Activated CD8-positive, alpha-beta memory T cell treated with anti-CD3 and anti-CD28 coated beads for 36 hours (primary cell): ENCODE measurements around the gene PHETA2. TPM values are rescaled to one million over a fixed set of nuclear protein-coding genes. Genes with fewer than 3 reads are reported as not detected.

Experiments
- CTCF ChIA-PET: fragments of 350-600 bp; sonication (Branson Sonifier 250); formaldehyde crosslinking; loops from one replicate; lab custom pipeline; 2021; ENCODE audit warnings: antibody characterized with exemption; lab: Charles Lee
- POLR2A ChIA-PET: fragments of 350-600 bp; sonication (Branson Sonifier 250); formaldehyde crosslinking; loops from one replicate; lab custom pipeline; 2021; ENCODE audit warnings: antibody characterized with exemption; lab: Charles Lee
- total RNA-seq, 2 experiments: library from RNA; stranded (reverse); gene quantifications; one replicate each; pipeline ENCODE4 v1.2.3, GENCODE V29; 2021

PHETA2 gene, protein sequence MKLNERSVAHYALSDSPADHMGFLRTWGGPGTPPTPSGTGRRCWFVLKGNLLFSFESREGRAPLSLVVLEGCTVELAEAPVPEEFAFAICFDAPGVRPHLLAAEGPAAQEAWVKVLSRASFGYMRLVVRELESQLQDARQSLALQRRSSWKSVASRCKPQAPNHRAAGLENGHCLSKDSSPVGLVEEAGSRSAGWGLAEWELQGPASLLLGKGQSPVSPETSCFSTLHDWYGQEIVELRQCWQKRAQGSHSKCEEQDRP
- total RNA-seq = 1 to 10 TPM; 3.0 to 3.2 TPM

DNA sequence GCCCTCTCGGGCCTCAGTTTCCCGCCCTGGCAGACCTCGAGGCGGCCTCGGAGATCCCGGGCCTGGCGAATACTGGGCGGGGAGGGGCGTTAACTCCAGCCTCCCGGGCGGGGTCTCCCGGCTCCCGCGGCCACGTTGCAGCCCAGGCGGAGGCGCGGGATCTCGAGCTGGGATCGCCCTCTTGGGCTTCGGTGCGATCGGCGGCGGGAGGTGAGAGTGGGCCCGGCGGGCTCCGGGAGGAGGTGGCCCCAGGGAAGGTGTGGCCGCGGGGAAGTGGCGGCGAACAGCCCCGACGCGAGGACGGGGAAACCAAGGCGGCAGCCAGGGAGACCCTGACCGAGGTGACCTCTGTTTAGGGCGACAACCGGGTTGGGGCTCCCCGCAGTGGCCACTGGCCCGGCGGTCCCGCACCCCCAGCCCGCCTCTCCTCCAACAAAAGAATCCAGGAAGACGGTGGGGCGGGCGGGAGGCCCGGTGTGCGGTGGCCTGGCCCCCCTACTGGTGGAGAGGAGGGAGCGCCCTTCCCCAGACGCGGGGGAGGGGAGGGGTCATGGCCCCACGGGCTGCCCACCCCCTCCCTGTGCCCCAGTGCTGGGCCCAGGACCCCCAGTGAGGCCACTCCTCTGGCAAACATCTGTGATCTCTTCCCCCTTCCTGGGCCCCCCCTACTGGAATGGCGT lies at the start of gene PHETA2:
TSS of gene PHETA2 (plus strand) at position 117 of the 680 bp plus-strand sequence. CDS start 3,046 bp downstream, outside the sequence.
- CTCF ChIA-PET = interaction anchor here (1.1 kb wide), 1 partner anchor 8 kb away, joined by 3 read pairs; no protein-coding TSS in a partner anchor

DNA sequence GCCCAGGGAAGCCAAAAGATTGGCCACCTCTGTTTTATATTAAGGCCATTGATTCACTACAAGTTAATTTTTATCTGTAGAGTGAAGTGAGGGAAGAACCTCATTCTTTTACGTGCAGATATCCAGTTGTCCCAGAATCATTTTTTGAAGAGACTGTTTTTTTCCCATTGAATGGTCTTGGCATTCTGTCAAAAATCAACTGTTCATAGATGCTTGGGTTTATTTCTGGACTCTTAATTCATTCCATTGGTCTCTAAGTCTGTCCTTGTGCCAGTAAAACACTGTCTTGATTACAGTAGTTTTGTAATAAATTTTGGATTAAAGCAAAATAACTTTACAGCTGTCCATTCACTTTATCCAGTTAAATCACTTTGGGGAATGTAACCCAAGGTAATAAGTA lies 48.6 kb upstream of the PHETA2 start:
- POLR2A ChIA-PET = interaction anchor here (0.9 kb wide), 1 partner anchor 65 kb away, joined by 3 read pairs; the partner anchor contains the start of gene NDUFA6

More for the DNA sequence above, at the start of gene PHETA2:
- POLR2A ChIA-PET = interaction anchor here (1.0 kb wide), 1 partner anchor 17 kb away, joined by 3 read pairs; no protein-coding TSS in a partner anchor

DNA sequence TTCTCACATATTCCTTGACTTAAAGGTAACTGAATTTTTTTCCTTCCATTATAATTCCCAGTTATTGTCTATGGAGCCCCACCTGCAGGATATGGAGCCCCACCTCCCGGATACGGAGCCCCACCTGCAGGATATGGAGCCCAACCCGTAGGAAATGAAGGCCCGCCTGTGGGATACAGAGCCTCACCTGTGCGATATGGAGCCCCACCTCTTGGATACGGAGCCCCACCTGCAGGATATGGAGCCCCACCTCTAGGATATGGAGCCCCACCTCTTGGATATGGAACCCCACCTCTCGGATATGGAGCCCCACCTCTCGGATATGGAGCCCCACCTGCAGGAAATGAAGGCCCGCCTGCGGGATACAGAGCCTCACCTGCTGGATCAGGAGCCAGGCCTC lies 47.3 kb upstream of the PHETA2 start:
- CTCF ChIA-PET = no interaction called here
- POLR2A ChIA-PET = no interaction called here

More for the DNA sequence above, 48.6 kb upstream of the PHETA2 start:
- CTCF ChIA-PET = no interaction called here

DNA sequence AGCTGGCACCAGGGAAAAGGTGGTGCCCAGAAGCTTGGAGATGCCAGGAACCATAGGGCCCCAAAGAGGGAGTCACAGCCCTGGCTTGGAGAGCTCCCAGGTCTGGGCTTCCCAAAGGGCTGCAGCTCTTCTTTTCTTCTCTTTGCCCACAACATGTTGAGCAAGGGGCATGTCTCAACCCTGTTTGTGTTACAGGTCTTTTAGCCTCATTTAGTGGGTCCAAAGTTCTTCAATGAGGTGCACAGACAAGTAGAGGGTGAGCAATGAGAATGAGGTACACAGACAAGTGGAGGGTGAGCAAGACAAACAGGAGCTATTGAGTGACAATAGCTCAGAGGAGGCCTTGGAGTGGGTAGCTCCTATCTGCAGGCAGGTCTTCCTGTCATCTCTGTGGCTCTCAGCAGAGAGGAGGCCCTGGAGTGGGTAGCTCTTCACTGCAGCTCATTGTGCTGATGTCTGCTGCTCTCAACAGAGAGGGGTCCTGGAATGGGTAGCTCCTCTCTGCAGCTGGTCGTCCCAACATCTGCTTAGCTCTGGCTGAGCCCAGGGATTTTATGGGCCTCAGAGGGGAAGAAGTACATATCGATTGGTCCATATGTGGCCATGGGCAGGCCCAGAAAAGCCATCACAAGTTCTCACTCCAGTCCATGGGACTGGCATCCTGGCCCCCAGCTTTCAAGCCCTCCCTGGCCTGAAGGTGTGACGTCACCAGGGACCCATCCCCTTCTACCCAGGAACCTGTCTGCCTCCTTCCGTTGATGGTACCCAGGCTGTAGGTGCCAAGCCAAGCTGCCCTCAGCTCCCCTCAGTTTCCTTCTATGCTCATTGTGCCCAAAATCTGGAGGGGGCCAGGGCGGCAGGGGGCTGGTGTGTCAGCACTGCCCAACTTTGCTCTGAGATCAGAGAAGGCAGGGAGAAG lies 40.5 kb upstream of the PHETA2 start:
- CTCF ChIA-PET = interaction anchor here (1.6 kb wide), 1 partner anchor 410 kb away, joined by 3 read pairs; no protein-coding TSS in a partner anchor
- POLR2A ChIA-PET = interaction anchor here (0.5 to 0.6 kb wide), 2 partner anchors 15 to 90 kb away, joined by 3 to 5 read pairs; no protein-coding TSS in a partner anchor

DNA sequence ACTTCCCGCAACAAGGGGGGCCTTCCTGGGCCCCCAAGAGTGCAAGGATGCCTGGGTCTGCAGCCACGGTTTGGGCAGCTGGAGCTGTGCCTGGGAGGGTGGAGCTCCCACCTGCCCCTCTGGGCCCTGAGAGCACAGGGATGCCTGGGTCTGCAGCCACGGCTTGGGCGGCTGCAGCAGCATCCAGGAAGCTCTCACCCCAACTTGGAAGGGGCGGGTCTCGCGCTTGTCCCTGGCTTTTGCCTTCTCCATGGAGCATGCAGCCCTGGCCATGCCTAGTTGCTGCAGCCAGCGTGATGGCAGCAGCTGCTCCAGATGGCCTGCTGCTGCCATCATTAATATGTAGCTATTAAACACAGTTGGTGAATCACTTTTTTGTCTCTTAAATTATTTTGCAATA lies 38.8 kb upstream of the PHETA2 start:
- POLR2A ChIA-PET = no interaction called here
- CTCF ChIA-PET = no interaction called here

DNA sequence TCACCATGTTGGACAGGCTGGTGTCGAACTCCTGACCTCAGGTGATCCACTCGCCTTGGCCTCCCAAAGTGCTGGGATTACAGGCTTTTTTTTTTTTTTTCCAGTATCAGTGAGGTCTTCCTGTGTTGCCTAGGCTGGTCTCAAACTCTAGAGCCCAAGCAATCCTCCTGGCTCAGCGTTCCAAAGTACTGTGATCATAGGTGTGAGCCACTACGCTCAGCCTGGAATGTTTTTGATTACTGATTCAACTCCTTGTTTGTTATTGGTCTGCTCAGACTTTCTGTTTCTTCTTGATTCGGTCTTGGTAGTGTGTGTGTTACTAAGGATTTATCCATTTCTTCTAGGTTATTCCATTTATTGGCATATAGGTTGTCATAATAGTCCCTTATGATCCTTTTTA lies 34.8 kb upstream of the PHETA2 start:
- CTCF ChIA-PET = no interaction called here
- POLR2A ChIA-PET = no interaction called here

DNA sequence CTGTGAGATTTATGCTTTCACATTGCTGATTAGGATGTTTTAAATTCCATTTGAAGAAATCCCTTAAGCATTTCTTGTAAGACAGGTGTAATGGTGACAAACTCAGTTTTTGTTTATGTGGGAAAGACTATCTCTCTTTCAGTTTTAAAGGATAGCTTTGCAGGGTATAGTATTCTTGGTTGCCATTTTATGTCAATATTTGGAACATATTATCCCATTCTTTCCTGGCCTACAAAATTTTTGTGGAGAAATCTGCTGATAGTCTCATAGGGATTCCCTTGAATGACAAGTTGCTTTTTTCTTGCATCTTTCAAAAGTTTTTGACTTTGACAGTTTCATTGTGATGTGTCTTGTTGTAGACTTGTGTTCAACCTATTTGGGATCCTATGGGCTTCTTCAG lies 32.3 kb upstream of the PHETA2 start:
- POLR2A ChIA-PET = no interaction called here
- CTCF ChIA-PET = no interaction called here

DNA sequence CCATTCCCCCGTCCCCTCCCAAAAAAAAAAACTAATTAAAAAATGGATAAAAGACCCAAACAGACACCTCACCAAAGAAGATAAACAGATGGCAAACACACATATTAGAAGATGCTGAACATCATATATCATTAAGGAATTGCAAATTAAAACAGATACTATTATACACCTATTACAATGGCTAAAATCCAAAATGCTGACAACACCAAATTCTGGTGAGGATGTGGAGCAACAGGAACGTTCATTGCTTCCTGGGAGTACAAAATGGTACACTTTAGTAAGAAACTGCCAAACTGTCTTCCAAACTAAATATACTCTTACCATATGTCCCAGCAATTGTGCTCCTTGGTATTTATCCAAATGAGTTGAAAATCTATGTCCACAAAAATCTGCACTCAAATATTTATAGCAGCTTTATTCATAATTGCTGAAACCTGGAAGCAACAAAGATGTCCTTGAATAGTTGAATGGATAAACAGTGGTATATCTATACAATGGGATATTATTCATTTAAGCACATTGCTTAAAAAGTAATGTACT lies 23.3 kb upstream of the PHETA2 start:
- CTCF ChIA-PET = no interaction called here
- POLR2A ChIA-PET = no interaction called here

DNA sequence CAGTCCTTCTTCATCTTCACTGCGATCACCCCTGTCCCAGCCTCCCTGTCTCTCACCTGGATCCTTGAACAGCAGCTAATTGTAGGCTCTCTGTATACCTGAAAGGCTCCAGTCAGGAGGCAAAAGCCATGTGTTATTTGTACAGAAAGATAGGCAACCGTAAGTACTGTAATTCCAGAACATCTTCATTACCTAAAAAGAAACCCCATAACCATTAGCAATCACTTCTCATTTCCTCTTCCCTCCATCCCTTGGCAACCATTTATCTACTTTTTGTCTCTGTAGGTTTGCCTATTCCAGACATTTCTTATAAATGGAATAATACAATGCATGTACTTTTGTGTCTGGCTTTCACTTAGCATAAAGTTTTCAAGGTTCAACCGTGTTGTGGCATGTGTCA lies 21.3 kb upstream of the PHETA2 start:
- CTCF ChIA-PET = no interaction called here
- POLR2A ChIA-PET = no interaction called here

DNA sequence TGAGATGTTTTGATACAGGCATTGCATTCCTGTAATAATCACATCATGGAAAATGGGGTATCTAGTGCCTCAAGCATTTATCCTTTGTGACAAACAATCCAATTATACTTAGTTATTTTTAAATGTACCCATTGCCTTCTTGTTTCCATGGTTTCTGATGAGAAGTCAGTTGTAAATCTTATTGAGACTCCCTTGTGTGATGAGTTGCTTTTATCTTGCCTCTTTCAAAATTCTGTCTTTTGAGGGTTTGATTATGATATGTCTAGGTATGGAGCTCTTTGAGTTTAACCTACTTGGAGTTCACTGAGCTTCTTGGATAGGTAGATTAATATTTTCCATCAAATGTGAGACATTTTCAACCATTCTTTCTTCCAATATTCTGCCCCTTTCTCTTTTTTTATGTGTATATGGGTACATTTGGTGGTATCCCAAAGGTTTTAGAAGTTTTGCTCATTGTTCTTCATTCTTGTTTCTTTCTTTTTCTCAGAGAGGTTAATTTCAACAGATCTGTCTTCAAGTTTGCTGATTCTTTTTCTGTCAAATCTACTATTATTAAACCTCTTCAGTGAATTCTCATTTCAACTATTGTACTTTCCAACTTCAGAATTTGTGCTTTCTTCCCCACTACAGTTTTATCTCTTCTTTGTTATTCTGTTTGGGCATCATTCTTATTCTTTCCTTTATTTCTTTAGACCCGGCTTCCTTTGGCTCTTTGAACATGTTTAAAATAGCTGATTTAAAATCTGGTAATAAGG lies 17.1 kb upstream of the PHETA2 start:
- ChIA-PET CTCF (no interaction called here), POLR2A (no interaction called here)

DNA sequence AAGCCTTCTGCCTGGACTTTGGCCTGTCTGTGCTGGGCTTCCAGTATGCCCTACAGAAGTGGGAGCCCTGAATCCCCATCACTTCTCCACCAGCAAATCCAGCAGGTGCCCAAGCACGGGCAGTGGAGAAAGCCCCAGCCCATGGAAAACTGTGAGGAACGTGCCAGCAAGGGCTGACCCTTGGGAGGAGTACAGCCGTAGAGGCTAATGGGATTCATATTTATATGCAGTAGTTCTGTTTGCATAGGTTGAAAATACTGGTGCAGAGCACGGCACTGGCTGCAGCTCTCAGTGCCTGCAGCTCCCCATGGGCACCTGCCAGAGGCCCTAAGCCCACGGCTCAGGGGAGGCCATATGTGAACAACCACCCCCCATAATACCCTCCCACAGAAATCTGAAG lies 13.6 kb upstream of the PHETA2 start:
- CTCF ChIA-PET = no interaction called here
- POLR2A ChIA-PET = no interaction called here

DNA sequence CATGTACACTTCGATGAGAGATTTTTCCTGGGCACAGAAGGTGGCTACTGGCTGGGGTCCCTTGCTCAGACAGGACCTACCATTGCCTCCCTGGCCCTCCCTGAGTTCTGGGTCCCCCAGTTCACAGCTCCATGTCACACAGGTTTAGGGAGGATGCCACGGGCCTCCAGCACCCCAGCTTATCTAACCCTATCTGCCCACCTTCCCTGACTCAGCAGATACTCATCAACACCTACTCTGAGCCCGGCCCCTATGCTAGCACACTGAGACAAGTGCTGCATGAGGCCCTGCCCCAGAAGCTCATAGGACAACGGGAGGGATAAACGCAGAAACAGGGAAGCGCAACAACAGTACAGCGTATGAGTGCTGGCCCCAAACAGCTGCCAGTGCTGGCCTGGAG lies 13.0 kb upstream of the PHETA2 start:
- ChIA-PET POLR2A (no interaction called here), CTCF (interaction anchor here (0.7 kb wide), 1 partner anchor 506 kb away, joined by 5 read pairs; no protein-coding TSS in a partner anchor)

DNA sequence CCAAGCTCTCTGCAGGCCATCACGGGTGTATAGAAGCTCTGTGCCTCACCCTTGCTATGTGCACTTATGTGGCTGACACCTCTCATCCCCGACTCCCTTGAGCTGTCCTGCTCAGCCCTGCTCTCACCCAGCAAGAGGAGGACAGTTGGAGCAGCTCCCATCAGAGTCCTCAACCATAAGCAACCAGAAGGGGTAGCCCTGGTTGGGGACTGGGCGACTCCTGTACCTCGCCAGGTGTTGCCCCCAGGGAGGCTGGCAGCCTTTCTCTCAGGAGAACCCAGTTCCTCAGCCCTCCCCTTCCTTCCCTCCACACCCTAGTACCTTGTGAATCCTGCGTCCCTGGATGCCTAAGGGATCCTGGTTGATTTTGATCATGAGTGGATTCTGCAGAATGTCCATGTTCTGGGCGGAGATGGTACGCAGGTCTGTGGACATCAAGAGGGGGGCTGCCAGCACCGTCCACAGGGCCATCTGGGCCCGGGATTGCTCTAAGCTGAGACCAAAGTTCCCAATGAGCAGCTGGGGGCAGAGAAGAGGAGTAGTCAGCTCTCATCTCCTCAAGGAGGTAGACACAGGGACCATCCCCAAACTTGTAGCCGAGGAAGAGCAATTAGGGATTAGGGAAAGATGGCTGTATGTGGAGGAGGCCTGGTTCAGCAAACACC lies 11.4 kb upstream of the PHETA2 start:
- ChIA-PET CTCF (no interaction called here), POLR2A (interaction anchor here (0.5 kb wide), 1 partner anchor 210 kb away, joined by 7 read pairs; no protein-coding TSS in a partner anchor)

DNA sequence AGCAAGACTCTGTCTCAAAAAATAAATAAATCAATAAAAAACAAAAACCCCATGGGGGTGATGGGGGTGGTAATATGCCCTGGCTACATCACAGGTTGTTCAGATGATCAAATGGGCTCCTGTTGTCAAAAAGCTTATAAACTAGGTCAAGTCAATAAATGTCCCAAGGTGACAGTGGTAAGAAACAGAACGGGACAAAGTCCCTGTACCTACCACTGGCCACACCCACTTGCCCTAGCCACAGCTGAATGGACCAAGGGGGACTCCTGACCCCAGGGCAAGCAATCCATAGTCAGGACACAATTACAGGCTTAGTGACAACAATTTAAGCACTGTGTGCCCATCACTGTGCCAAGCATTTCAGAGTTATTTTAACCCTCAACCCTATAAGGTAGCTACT lies 9.4 kb upstream of the PHETA2 start:
- POLR2A ChIA-PET = interaction anchor here (0.5 kb wide), 1 partner anchor 302 kb away, joined by 14 read pairs; no protein-coding TSS in a partner anchor
- CTCF ChIA-PET = no interaction called here

DNA sequence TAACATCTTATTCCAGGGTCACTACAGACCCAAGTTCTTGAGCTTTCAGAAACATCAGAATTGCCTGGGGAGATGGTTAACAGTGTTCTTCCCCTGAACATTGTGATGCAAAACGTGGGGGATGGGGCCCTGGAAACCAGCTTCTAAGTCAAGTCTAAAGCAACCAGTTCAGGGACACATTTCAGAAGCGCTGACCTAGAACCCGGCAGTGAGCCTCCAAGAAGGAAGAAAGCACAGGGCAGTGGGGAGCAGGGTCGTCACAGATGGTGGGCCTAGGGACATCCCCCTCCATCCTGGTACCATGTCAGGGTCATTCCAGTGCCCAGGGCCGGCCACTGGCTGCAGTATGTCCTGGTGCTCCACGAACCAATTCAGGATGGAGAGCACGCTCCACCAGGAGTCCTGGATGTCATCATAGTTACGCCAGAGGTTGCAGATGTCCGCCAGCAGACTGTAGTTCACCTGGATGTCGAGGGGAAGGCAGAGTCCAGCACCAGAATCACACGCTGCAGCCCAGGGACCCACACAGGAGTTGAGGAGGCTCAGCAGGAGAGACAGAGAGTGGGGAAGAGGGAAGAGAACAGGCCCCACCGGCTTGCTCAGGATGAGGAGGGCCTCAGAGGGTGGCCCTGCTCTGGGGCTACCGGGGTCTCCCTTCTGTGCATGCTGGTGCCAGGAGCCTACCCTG lies 8.5 kb upstream of the PHETA2 start:
- ChIA-PET CTCF (no interaction called here), POLR2A (interaction anchor here (0.5 kb wide), 1 partner anchor 301 kb away, joined by 14 read pairs; no protein-coding TSS in a partner anchor)

DNA sequence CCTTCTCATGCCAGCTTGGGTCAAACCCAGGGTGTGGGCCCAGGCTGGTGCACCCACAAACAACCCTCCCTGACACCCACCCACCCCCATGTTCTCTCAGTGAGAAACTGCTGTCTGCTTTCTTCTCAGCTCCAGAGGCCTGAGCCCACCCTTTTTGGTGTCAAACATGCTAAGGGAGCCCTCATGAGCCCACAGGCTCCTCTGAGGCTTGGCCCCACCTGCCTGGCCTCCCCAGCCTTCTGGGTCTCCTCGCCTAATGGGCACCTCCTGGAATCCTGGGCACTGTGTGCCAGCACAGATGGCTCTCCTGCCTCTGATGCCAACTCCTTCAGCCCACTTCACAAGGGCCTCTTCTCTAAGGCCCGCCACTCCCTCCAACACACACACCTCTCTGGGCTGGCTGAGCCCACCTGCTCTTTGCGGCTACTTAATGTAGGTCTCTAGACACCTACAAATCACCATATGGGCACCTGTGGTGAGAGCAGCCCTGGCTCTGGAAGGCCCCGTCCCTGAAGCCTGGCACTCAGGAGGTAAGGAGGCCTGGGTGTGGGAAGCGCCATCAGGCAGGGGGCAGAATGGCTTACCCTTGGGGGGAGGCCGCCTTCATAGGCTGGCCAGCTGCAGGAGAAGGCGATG lies 7.8 kb upstream of the PHETA2 start:
- POLR2A ChIA-PET = interaction anchor here (0.6 kb wide), 1 partner anchor 330 kb away, joined by 3 read pairs; no protein-coding TSS in a partner anchor

More for the DNA sequence above, 7.8 kb upstream of the PHETA2 start:
- CTCF ChIA-PET = interaction anchor here (0.6 kb wide), 1 partner anchor 113 kb away, joined by 3 read pairs; no protein-coding TSS in a partner anchor
